Panc1 (cell line): ENCODE measurements around the gene DDIAS. TPM values are rescaled to one million over a fixed set of nuclear protein-coding genes. Genes with fewer than 3 reads are reported as not detected.
"Not testable (repeated sequence)": the region's sequence is repeated elsewhere in the genome, so short reads cannot be mapped to it uniquely, and the experiment has no call there.

ENCODE experiments used
- ATAC-seq: fragments of 200-7000 bp; cut with Tn5 transposase; 2 replicates; pipeline ENCODE4 v1.9.1; 2020; ENCODE audit warnings: mild to moderate bottlenecking, moderate library complexity
- BruUV-seq: library from RNA; stranded (reverse); fragments of 400-500 nt; replicated peaks from 2 replicates; lab custom pipeline; 2021; lab: Mats Ljungman, UMichigan
- CTCF ChIA-PET: fragments of 300-600 bp; sonication (Branson Sonifier 250); formaldehyde crosslinking; loops from one replicate; lab custom pipeline; 2022; ENCODE audit warnings: antibody characterized with exemption; lab: Charles Lee
- POLR2A ChIA-PET: fragments of 300-600 bp; sonication (Branson Sonifier 250); formaldehyde crosslinking; loops from one replicate; lab custom pipeline; 2022; ENCODE audit warnings: antibody characterized with exemption; lab: Charles Lee
- DNase-seq: peaks from one replicate; pipeline ENCODE4 v3.0.0-alpha.2; 2010; ENCODE audit warnings: low read depth, low spot score
- H3K27ac ChIP-seq: 2 replicates; pipeline ENCODE4 v1.5.1; 2011; ENCODE audit warnings: mild to moderate bottlenecking, low read length, inconsistent platforms
- H3K27me3 ChIP-seq: fragments of 200-500 bp; sonication (Bioruptor generic); 2 replicates; pipeline ENCODE4 v1.6.0; 2014; ENCODE audit warnings: low read length, inconsistent platforms; ENCODE audit not compliant: control insufficient read depth, insufficient read depth
- H3K36me3 ChIP-seq: fragments of 200-500 bp; sonication (Bioruptor generic); 2 replicates; pipeline ENCODE4 v1.5.1; 2014; ENCODE audit warnings: inconsistent platforms, mild to moderate bottlenecking, low read length, moderate library complexity; ENCODE audit not compliant: control insufficient read depth, insufficient read depth
- H3K4me1 ChIP-seq: 2 replicates; pipeline ENCODE4 v1.5.1; 2011; ENCODE audit warnings: inconsistent platforms, mild to moderate bottlenecking, low read length, moderate library complexity; ENCODE audit not compliant: control insufficient read depth, insufficient read depth
- H3K4me3 ChIP-seq, 2 experiments: 2 replicates each; pipeline ENCODE4 v1.5.1; 2011 to 2012; ENCODE audit warnings: low read depth in 2 of 2, low read length in 2 of 2, mild to moderate bottlenecking in 2 of 2, inconsistent platforms in 1 of 2, moderate library complexity in 1 of 2
- H3K9me3 ChIP-seq: fragments of 200-500 bp; sonication (Bioruptor generic); 2 replicates; pipeline ENCODE4 v1.5.1; 2014; ENCODE audit warnings: low read depth, mild to moderate bottlenecking, inconsistent platforms, low read length, moderate library complexity; ENCODE audit not compliant: control insufficient read depth, insufficient read depth
- POLR2AphosphoS5 ChIP-seq: IDR thresholded peaks from 2 replicates; pipeline ENCODE4 v1.6.1; 2012; ENCODE audit warnings: mild to moderate bottlenecking, low read depth, low read length, moderate library complexity
- SIN3A ChIP-seq: IDR thresholded peaks from 2 replicates; pipeline ENCODE4 v1.6.1; 2012; ENCODE audit warnings: low read depth, mild to moderate bottlenecking, low read length, moderate library complexity, borderline replicate concordance; ENCODE audit not compliant: insufficient read depth
- TCF7L2 ChIP-seq: IDR thresholded peaks from 2 replicates; pipeline ENCODE4 v1.6.1; 2011; ENCODE audit warnings: mild to moderate bottlenecking, low read depth, low read length, inconsistent platforms
- in situ Hi-C: cut with HindIII; loops from 2 replicates; pipeline ENCODE4 v1.10.0; 2016; ENCODE audit warnings: low sequenced_read_pairs, low pct_unique_long_range_greater_than_20kb
- intact Hi-C: fragments of 100-400 bp; cut with micrococcal nuclease; formaldehyde crosslinking; loops from one replicate; pipeline ENCODE4 v1.10.0; 2022; ENCODE audit not compliant: unreplicated experiment
- total RNA-seq: library from RNA; stranded (reverse); gene quantifications from one replicate; pipeline ENCODE4 v1.2.1, GENCODE V29; 2021; ENCODE audit not compliant: unreplicated experiment
- TF ChIP-seq, protein P1 (sequence below): fragments of 450-650 bp; IDR thresholded peaks from 2 replicates; pipeline ENCODE4 v1.5.1; 2017; ENCODE audit warnings: mild to moderate bottlenecking
- TF ChIP-seq, protein P2 (sequence below), 2 experiments: IDR thresholded peaks; 2 replicates each; pipeline ENCODE4 v1.6.1; 2011 to 2012; ENCODE audit warnings: low read depth in 2 of 2, control low read depth in 1 of 2, low read length in 1 of 2, mild to moderate bottlenecking in 1 of 2, moderate library complexity in 1 of 2; ENCODE audit not compliant: insufficient read depth in 1 of 2

Gene DDIAS
- total RNA-seq, 1 experiment from 2014 or later: 22.9 TPM

DNA sequence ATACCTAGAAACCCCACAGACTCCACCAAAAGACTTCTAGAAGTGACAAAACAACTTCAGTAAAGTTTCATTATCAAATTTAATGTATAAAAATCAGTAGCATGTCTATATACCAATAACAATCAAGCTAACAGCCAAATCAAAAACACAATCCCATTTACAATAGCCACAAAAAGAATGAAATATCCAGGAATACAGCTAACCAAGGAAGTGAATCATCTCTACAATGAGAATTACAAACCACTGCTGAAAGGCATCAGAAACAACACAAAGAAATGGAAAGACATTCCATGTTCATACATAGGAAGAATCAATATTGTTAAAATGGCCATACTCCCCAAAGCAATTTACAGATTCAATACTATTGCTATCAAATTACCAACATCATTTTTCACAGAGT is 47.3 kb upstream of the DDIAS start:
- ATAC-seq (no peak), DNase-seq (no peak)
- Histone ChIP-seq H3K9me3 (no peaks in the 10 kb centered on the region), H3K27me3 (no peaks in the 10 kb centered on the region), H3K27ac (no peak overlapping the region), H3K4me1 (peaks cover 21% of the 10 kb centered on the region), H3K36me3 (no peaks in the 10 kb centered on the region), H3K4me3 (no peak overlapping the region)
- POLR2A ChIA-PET: no interaction called here
- BruUV-seq: no TSS peak
- intact Hi-C loops: no loop called here
- CTCF ChIA-PET: no interaction called here
- TF ChIP-seq, protein P1, sequence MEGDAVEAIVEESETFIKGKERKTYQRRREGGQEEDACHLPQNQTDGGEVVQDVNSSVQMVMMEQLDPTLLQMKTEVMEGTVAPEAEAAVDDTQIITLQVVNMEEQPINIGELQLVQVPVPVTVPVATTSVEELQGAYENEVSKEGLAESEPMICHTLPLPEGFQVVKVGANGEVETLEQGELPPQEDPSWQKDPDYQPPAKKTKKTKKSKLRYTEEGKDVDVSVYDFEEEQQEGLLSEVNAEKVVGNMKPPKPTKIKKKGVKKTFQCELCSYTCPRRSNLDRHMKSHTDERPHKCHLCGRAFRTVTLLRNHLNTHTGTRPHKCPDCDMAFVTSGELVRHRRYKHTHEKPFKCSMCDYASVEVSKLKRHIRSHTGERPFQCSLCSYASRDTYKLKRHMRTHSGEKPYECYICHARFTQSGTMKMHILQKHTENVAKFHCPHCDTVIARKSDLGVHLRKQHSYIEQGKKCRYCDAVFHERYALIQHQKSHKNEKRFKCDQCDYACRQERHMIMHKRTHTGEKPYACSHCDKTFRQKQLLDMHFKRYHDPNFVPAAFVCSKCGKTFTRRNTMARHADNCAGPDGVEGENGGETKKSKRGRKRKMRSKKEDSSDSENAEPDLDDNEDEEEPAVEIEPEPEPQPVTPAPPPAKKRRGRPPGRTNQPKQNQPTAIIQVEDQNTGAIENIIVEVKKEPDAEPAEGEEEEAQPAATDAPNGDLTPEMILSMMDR: no peak
- no peak for TF ChIP-seq SIN3A
- TF ChIP-seq, protein P2, sequence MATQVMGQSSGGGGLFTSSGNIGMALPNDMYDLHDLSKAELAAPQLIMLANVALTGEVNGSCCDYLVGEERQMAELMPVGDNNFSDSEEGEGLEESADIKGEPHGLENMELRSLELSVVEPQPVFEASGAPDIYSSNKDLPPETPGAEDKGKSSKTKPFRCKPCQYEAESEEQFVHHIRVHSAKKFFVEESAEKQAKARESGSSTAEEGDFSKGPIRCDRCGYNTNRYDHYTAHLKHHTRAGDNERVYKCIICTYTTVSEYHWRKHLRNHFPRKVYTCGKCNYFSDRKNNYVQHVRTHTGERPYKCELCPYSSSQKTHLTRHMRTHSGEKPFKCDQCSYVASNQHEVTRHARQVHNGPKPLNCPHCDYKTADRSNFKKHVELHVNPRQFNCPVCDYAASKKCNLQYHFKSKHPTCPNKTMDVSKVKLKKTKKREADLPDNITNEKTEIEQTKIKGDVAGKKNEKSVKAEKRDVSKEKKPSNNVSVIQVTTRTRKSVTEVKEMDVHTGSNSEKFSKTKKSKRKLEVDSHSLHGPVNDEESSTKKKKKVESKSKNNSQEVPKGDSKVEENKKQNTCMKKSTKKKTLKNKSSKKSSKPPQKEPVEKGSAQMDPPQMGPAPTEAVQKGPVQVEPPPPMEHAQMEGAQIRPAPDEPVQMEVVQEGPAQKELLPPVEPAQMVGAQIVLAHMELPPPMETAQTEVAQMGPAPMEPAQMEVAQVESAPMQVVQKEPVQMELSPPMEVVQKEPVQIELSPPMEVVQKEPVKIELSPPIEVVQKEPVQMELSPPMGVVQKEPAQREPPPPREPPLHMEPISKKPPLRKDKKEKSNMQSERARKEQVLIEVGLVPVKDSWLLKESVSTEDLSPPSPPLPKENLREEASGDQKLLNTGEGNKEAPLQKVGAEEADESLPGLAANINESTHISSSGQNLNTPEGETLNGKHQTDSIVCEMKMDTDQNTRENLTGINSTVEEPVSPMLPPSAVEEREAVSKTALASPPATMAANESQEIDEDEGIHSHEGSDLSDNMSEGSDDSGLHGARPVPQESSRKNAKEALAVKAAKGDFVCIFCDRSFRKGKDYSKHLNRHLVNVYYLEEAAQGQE (IDR thresholded peaks at IDR 0.05; ENCODE audit: insufficient read depth in 1 of 2, low read depth in 2 of 2, low read length in 1 of 2): no peak
- no peak for TF ChIP-seq POLR2AphosphoS5
- TF ChIP-seq TCF7L2: no peak
- in situ Hi-C loops: no loop called here

DNA sequence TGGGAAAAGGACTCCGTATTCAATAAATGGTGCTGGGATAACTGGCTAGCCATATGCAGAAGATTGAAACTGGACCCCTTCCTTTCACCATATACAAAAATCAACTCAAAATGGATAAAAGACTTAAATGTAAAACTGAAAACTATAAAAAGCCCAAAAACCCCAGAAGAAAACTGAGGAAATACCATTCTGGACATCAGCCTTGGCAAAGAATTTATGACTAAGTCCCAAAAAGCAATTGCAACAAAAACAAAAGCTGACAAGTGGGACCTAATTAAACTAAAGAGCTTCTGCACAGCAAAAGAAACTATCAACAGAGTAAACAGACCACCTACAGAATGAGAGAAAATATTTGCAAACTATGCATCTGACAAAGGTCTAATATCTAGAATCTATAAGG is 46.6 kb upstream of the DDIAS start:
- in situ Hi-C loops, BruUV-seq, DNase-seq, H3K27me3 ChIP-seq, H3K9me3 ChIP-seq, intact Hi-C loops, CTCF ChIA-PET, H3K36me3 ChIP-seq, ATAC-seq, H3K4me3 ChIP-seq, POLR2A ChIA-PET, H3K27ac ChIP-seq: not testable (repeated sequence)
- H3K4me1 ChIP-seq: peaks cover 28% of the 10 kb centered on the region

DNA sequence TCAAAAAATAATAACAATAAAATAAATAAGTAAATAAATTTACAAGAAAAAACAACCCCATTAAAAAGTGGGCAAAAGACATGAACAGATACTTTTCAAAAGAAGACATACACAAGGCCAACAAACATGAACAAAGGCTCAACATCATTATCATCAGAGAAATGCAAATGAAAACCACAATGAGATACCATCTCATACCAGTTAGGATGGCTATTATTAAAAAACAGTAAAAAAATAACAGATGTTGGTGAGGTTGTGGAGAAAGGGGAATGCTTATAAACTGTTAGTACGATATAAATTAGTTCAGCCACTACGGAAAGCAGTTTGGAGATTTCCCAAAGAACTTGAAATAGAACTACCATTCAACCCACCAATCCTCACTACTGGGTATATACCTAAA is 45.9 kb upstream of the DDIAS start:
- Histone ChIP-seq H3K9me3 (no peaks in the 10 kb centered on the region), H3K4me1 (peaks cover 30% of the 10 kb centered on the region), H3K27me3 (no peaks in the 10 kb centered on the region), H3K4me3 (no peak overlapping the region), H3K27ac (no peak overlapping the region), H3K36me3 (no peaks in the 10 kb centered on the region)
- intact Hi-C loops: no loop called here
- ChIA-PET CTCF (no interaction called here), POLR2A (no interaction called here)
- ATAC-seq (no peak), DNase-seq (no peak)
- BruUV-seq: no TSS peak
- TF ChIP-seq, protein P2 (IDR thresholded peaks at IDR 0.05; ENCODE audit: insufficient read depth in 1 of 2, low read depth in 2 of 2, low read length in 1 of 2): no peak
- TF ChIP-seq POLR2AphosphoS5 (no peak), SIN3A (no peak), TCF7L2 (no peak)
- TF ChIP-seq, protein P1: no peak
- in situ Hi-C loops: no loop called here
